Hepatocyte (in vitro differentiated cells): ENCODE data around the gene DNAI2. TPM values are rescaled to one million over a fixed set of nuclear protein-coding genes. Genes with fewer than 3 reads are reported as not detected.

Experiments
- DNase-seq: peaks from one replicate; pipeline ENCODE4 v3.0.0-alpha.2; 2016; ENCODE audit warnings: low spot score
- H2AFZ ChIP-seq: fragments of 200-600 bp; sonication (generic); 2 replicates; pipeline ENCODE4 v1.6.0; 2016; ENCODE audit warnings: antibody characterized with exemption, mild to moderate bottlenecking
- H3K27ac ChIP-seq: fragments of 200-600 bp; sonication (generic); 2 replicates; pipeline ENCODE4 v1.5.1; 2016; ENCODE audit warnings: mild to moderate bottlenecking
- H3K27me3 ChIP-seq: fragments of 200-600 bp; sonication (generic); 2 replicates; pipeline ENCODE4 v1.6.1; 2016
- H3K36me3 ChIP-seq: fragments of 200-600 bp; sonication (generic); replicated peaks from 2 replicates; pipeline ENCODE4 v1.5.1; 2016; ENCODE audit warnings: low read depth; ENCODE audit not compliant: insufficient read depth
- H3K4me1 ChIP-seq: fragments of 200-600 bp; sonication (generic); 2 replicates; pipeline ENCODE4 v1.5.1; 2016; ENCODE audit warnings: mild to moderate bottlenecking, moderate library complexity; ENCODE audit not compliant: insufficient read depth
- H3K4me2 ChIP-seq: fragments of 200-600 bp; sonication (generic); 2 replicates; pipeline ENCODE4 v1.6.0; 2016
- H3K4me3 ChIP-seq: fragments of 200-600 bp; sonication (generic); 2 replicates; pipeline ENCODE4 v1.5.1; 2016; ENCODE audit warnings: mild to moderate bottlenecking
- H3K79me2 ChIP-seq: fragments of 200-600 bp; sonication (generic); 2 replicates; pipeline ENCODE4 v1.6.0; 2017; ENCODE audit warnings: mild to moderate bottlenecking
- H3K9me2 ChIP-seq: fragments of 200-600 bp; sonication (generic); replicated peaks from 2 replicates; pipeline ENCODE4 v1.6.0; 2017; ENCODE audit warnings: mild to moderate bottlenecking; ENCODE audit not compliant: insufficient read depth
- H3K9me3 ChIP-seq: fragments of 200-600 bp; sonication (generic); 2 replicates; pipeline ENCODE4 v1.5.1; 2016; ENCODE audit warnings: low read depth, mild to moderate bottlenecking
- H4K20me1 ChIP-seq: fragments of 200-600 bp; sonication (generic); 2 replicates; pipeline ENCODE4 v1.6.0; 2016; ENCODE audit warnings: mild to moderate bottlenecking; ENCODE audit not compliant: insufficient read depth, poor library complexity, severe bottlenecking
- CTCF ChIP-seq: fragments of 200-600 bp; sonication (generic); IDR thresholded peaks from 2 replicates; pipeline ENCODE4 v1.5.1; 2016; ENCODE audit warnings: antibody characterized with exemption, mild to moderate bottlenecking; ENCODE audit not compliant: poor library complexity
- EZH2 ChIP-seq: fragments of 200-600 bp; sonication (generic); IDR thresholded peaks from 2 replicates; pipeline ENCODE4 v1.6.1; 2016; ENCODE audit warnings: antibody characterized with exemption, mild to moderate bottlenecking, borderline replicate concordance
- EZH2phosphoT487 ChIP-seq: fragments of 200-600 bp; sonication (generic); IDR thresholded peaks from one replicate; pipeline ENCODE4 v1.6.1; 2018; ENCODE audit warnings: antibody characterized with exemption, mild to moderate bottlenecking, low read depth, moderate library complexity; ENCODE audit not compliant: unreplicated experiment, severe bottlenecking
- WGBS: methylation state at CpG from one replicate; pipeline ENCODE4 v1.1.6; 2016; ENCODE audit warnings: low lambda C conversion rate; ENCODE audit errors: missing lambda C conversion rate; 5-methylcytosine and 5-hydroxymethylcytosine counted together
- polyA plus RNA-seq: library from polyadenylated mRNA; unstranded; fragments of >200 nt; fragmentation: Nextera tagmentation; extraction: Ambion mirVana; gene quantifications from 2 replicates; pipeline ENCODE4 v1.2.1, GENCODE V29; 2016
- total RNA-seq: library from RNA; depleted of rRNA; stranded (reverse); fragments of >200 nt; gene quantifications from 2 replicates; pipeline ENCODE4 v1.2.3, GENCODE V29; 2014

Gene DNAI2
- total and polyA plus RNA-seq, 2 experiments from 2014 or later, result not detected

- no peak for TF ChIP-seq EZH2phosphoT487
- TF ChIP-seq CTCF, result no peak
- no peak for TF ChIP-seq EZH2
- Histone ChIP-seq H3K79me2 (no peaks in the 10 kb centered on the region), H3K4me3 (no peak overlapping the region), H2AFZ (no peak overlapping the region), H3K9me2 (no peaks in the 10 kb centered on the region), H3K4me2 (no peak overlapping the region), H3K9me3 (no peaks in the 10 kb centered on the region), H3K27me3 (no peaks in the 10 kb centered on the region), H3K36me3 (no peaks in the 10 kb centered on the region), H3K27ac (no peak overlapping the region), H4K20me1 (no peaks in the 10 kb centered on the region), H3K4me1 (no peaks in the 10 kb centered on the region)
- DNase-seq, result no peak
- WGBS, result 64% methylated on average over 12 of the region's 12 CpGs
These were observed 35.9 kb downstream of the DNAI2 start for GRCh38 chr17:74309902-74310301.

- Histone ChIP-seq H3K27me3 (no peaks in the 10 kb centered on the region), H3K9me2 (no peaks in the 10 kb centered on the region), H3K79me2 (no peaks in the 10 kb centered on the region), H3K4me1 (no peaks in the 10 kb centered on the region), H3K4me3 (no peak overlapping the region), H3K9me3 (no peaks in the 10 kb centered on the region), H3K36me3 (no peaks in the 10 kb centered on the region), H4K20me1 (no peaks in the 10 kb centered on the region), H2AFZ (no peak overlapping the region), H3K27ac (no peak overlapping the region), H3K4me2 (no peak overlapping the region)
- no peak for DNase-seq
- TF ChIP-seq CTCF (no peak), EZH2 (no peak), EZH2phosphoT487 (no peak)
- 92% methylated on average over 15 of the region's 15 CpGs for WGBS
These were observed 40.8 kb downstream of the DNAI2 start for GRCh38 chr17:74314877-74315276.

- no peaks in the 10 kb centered on the region for H3K36me3 ChIP-seq
- no peaks in the 10 kb centered on the region for H3K27me3 ChIP-seq
- H2AFZ ChIP-seq, result no peak overlapping the region
- TF ChIP-seq EZH2, result no peak
- H3K27ac ChIP-seq, result no peak overlapping the region
- no peaks in the 10 kb centered on the region for H3K9me3 ChIP-seq
- H3K9me2 ChIP-seq, result no peaks in the 10 kb centered on the region
- no peaks in the 10 kb centered on the region for H3K79me2 ChIP-seq
- no peaks in the 10 kb centered on the region for H3K4me1 ChIP-seq
- DNase-seq, result no peak
- no peak overlapping the region for H3K4me3 ChIP-seq
- H3K4me2 ChIP-seq, result no peak overlapping the region
- 65% methylated on average over 10 of the region's 10 CpGs for WGBS
- no peaks in the 10 kb centered on the region for H4K20me1 ChIP-seq
These were observed 42.2 kb downstream of the DNAI2 start for GRCh38 chr17:74316220-74316619.

- Histone ChIP-seq H3K4me2 (no peak overlapping the region), H4K20me1 (no peaks in the 10 kb centered on the region), H3K27me3 (no peaks in the 10 kb centered on the region), H2AFZ (no peak overlapping the region), H3K36me3 (no peaks in the 10 kb centered on the region), H3K9me2 (no peaks in the 10 kb centered on the region), H3K4me1 (no peaks in the 10 kb centered on the region), H3K79me2 (no peaks in the 10 kb centered on the region), H3K9me3 (no peaks in the 10 kb centered on the region), H3K27ac (no peak overlapping the region), H3K4me3 (no peak overlapping the region)
- WGBS, result 80% methylated on average over 16 of the region's 16 CpGs
- TF ChIP-seq EZH2phosphoT487, result no peak
- TF ChIP-seq EZH2, result no peak
- TF ChIP-seq CTCF, result no peak
- no peak for DNase-seq
These were observed 43.0 kb downstream of the DNAI2 start for GRCh38 chr17:74317071-74317470.
